ENCODE results near the gene NDUFB5. TPM values are rescaled to one million over a fixed set of nuclear protein-coding genes. Genes with fewer than 3 reads are reported as not detected.
A peak's percentile ranks its signal among the peaks of the same experiment; 100 is the strongest.
"Not testable (repeated sequence)": the region's sequence is repeated elsewhere in the genome, so short reads cannot be mapped to it uniquely, and the experiment has no call there.

The NDUFB5 gene
- total RNA-seq, 3 donors from 2014 or later, result 76.3 to 77.9 (median 77.3) TPM

DNA sequence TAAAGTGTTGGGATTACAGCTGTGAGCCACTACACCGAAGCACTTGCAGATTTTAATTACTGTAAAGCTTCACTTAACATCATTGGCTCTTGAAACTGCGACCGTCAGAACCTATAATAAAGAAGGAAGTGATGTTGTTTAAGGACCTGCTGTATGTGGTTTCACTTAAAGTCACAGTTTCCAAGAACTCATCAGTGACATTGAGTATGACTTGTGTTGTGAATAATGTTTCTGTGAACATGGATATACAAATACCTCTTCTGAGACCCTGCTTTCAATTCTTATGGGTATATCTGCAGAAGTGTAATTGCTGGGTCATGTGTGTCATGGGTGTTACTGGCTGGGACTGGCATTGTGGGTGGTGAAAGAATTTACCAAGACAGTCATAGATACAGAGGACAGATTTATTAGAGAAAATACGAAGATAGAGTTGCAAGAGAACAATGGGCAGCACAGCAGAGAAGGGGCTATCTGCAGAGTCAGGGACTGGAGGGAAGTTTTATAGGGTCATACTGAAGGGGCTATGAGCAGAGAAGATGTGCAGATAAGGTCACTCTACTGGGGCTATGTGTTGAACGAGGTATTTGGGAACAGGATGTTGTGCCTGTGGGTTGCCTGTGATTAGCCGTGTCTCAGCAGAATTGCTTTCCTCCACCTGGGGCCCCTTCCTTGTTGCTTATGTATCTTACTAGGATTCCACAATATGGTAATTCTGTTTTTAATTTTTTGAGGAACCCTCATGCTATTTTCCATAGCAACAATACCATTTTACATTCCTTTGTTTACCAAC is 4.5 kb downstream of the NDUFB5 start:
- Mint-ChIP-seq H3K4me1 (ENCODE audit: low read depth) (peaks cover 41% of the 10 kb centered on the region), H3K4me3 (peak overlapping the region; percentile 35)
- peak; percentile 53 to 65 for ATAC-seq

DNA sequence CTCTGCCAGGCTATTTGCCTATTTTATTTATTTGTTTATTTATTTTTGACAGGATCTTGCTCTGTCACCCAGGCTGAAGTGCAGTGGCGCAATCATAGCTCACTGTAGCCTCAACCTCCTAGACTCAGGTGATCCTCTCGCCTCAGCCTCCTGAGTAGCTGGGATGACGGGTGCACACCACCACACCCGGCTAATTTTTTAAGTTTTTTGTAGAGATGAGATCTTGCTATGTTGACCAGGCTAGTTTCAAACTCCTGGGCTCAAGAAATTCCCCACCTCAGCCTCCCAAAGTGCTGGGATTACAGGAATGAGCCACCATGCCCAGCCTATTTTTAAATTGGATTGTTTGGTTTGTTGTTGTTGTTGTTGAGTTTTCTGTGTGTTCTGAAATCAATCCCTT is 5.5 kb downstream of the NDUFB5 start:
- Mint-ChIP-seq H3K27me3 (ENCODE audit: low read depth) (no peaks in the 10 kb centered on the region), H3K4me1 (ENCODE audit: low read depth) (peaks cover 36% of the 10 kb centered on the region), H3K4me3 (no peak overlapping the region), H3K36me3 (ENCODE audit: insufficient read depth) (peaks cover 17% of the 10 kb centered on the region), H3K9me3 (no peaks in the 10 kb centered on the region)
- DNase-seq (no peak), ATAC-seq (no peak)

More for the DNA sequence above, 4.5 kb downstream of the NDUFB5 start:
- no peaks in the 10 kb centered on the region for H3K27me3 Mint-ChIP-seq (ENCODE audit: low read depth)
- peaks cover 17% of the 10 kb centered on the region for H3K36me3 Mint-ChIP-seq (ENCODE audit: insufficient read depth)
- no peaks in the 10 kb centered on the region for H3K9me3 Mint-ChIP-seq
- DNase-seq, result no peak

DNA sequence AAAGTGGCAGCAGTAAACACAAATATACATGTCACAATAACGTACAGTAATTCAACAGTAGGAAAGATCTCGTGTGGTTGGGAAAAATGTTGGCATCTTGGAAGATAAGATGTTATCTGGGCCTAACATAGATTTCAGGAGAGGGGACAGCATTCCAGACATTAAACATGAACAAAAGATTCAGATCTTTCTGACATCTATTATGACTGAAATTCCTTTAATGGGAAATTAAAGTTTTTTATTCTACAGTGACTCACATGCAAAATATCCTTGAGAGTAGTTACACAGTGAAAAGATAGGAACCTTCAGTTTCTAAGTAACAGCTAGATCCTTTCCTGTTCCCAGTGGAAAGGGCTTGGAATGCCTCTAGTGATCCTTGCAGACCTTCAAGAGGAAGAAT is 9.2 kb downstream of the NDUFB5 start:
- DNase-seq (no peak), ATAC-seq (no peak)
- H3K27me3 Mint-ChIP-seq (ENCODE audit: low read depth), result no peaks in the 10 kb centered on the region
- H3K4me1 Mint-ChIP-seq (ENCODE audit: low read depth), result peaks cover 15% of the 10 kb centered on the region
- no peak overlapping the region for H3K4me3 Mint-ChIP-seq
- H3K36me3 Mint-ChIP-seq (ENCODE audit: insufficient read depth), result peaks cover 18% of the 10 kb centered on the region
- H3K9me3 Mint-ChIP-seq, result no peaks in the 10 kb centered on the region

DNA sequence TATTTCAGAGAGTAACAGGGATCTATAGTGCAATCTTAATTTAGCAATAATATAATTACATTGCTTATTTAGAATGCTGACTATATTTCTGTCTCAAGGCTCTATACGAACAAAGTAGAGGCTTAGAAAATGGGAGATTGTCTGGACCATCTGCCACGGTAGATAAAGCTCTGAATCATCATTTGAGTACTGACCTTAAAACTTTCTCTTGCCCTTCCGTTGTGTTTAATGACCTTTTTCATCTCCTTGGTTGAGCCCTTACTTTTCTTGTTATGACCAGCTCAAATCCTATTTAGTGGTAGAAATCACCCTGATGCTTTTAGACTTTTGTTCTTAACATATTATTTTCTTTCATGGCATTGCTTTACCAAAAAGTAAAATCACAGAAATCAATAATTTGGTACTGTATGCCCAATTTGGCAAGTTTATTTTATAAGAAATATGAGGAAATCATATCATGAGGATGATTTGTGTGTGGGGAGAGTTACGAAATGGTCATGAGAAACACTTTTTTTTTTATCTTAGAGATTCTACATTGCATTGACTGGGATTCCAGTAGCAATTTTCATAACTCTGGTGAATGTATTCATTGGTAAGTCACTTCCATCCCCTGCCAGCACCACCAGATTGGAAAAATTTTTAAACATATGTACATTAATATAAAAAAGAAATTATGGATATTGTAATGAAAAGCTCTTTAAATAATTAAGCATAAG is 11.0 kb downstream of the NDUFB5 start:
- no peaks in the 10 kb centered on the region for H3K9me3 Mint-ChIP-seq
- H3K27me3 Mint-ChIP-seq (ENCODE audit: low read depth), result no peaks in the 10 kb centered on the region
- H3K4me1 Mint-ChIP-seq (ENCODE audit: low read depth), result peaks cover 5% of the 10 kb centered on the region
- ATAC-seq (no peak), DNase-seq (no peak)
- peaks cover 26% of the 10 kb centered on the region for H3K36me3 Mint-ChIP-seq (ENCODE audit: insufficient read depth)
- H3K4me3 Mint-ChIP-seq, result no peak overlapping the region

DNA sequence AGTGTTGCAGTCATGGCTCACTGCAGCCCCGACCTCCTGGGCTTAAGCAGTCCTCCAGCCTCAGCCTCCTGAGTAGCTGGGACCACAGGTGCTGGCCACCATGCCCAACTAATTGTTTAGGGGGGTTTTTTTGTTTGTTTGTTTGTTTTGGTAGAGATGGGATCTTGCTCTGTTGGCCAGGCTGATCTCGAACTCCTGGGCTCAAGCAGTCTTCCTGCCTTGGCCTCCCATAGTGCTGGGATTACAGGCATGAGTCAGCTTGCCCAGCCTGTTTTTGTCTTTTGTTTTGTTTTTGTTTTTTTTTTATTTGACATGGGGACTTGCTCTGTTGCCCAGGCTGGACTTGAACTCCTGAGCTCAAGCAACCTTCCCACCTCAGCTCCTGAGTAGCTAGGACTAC is 17.4 kb downstream of the NDUFB5 start:
- H3K4me1 Mint-ChIP-seq (ENCODE audit: low read depth), result no peaks in the 10 kb centered on the region
- peaks cover 43% of the 10 kb centered on the region for H3K36me3 Mint-ChIP-seq (ENCODE audit: insufficient read depth)
- no peaks in the 10 kb centered on the region for H3K27me3 Mint-ChIP-seq (ENCODE audit: low read depth)
- ATAC-seq, result no peak
- H3K4me3 Mint-ChIP-seq, result no peak overlapping the region
- DNase-seq, result no peak
- no peaks in the 10 kb centered on the region for H3K9me3 Mint-ChIP-seq

DNA sequence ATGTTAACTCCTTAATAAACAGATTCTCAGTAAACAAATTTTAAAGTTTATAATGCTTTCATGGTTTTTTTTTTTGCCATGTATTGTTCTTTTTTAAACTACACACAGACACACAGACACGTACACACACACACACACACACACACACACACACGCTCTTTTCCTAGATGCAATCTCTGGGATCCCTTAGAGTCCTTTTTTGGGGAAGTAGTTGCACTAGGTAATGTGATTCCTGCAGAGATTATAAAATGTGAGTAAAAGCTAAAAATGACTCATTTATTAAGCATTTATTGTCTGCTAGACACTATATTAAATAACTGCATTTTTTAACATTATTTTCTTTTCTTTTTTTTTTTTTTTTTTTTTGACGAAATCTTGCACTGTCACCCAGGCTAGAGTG is 19.9 kb downstream of the NDUFB5 start:
- Mint-ChIP-seq H3K9me3 (no peaks in the 10 kb centered on the region), H3K36me3 (ENCODE audit: insufficient read depth) (peaks cover 37% of the 10 kb centered on the region), H3K27me3 (ENCODE audit: low read depth) (no peaks in the 10 kb centered on the region), H3K4me3 (no peak overlapping the region), H3K4me1 (ENCODE audit: low read depth) (no peaks in the 10 kb centered on the region)
- ATAC-seq (no peak), DNase-seq (no peak)

DNA sequence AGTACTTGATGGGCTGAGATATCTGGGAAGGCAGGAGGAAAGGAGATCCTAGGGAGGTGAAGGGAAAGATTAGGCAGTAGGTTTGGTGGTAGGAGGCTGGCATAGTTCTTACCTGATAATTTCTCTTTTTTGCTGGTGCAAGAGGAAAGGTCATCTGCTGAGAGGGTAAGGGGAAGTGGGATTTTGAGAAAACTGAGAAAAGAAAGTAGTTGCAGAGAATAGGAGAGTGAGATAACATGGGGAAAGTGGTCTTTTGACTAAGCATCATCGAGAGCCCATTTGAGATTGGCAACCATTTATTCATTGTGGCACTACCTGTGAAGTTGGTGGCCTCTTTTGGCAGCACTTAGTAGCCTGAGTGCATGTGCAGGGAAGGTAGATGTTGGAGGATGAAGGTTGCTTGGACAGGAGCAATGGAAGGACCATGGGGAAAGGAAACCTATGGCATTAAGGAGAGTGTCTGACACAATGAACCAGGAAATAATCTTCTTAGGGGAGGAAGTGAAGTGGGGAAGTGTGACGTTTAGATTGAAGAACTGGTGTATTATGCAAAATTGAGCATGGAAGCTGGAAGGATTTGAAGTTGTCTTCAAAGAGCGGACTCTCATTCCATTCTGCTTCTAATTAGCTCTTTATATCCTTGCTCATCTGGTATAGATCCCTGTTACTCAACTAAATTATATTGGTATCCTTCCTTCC is 26.3 kb downstream of the NDUFB5 start:
- DNase-seq (no peak), ATAC-seq (no peak)
- Mint-ChIP-seq H3K36me3 (ENCODE audit: insufficient read depth) (peaks cover 5% of the 10 kb centered on the region), H3K4me3 (no peak overlapping the region), H3K4me1 (ENCODE audit: low read depth) (no peaks in the 10 kb centered on the region), H3K9me3 (no peaks in the 10 kb centered on the region), H3K27me3 (ENCODE audit: low read depth) (no peaks in the 10 kb centered on the region)

DNA sequence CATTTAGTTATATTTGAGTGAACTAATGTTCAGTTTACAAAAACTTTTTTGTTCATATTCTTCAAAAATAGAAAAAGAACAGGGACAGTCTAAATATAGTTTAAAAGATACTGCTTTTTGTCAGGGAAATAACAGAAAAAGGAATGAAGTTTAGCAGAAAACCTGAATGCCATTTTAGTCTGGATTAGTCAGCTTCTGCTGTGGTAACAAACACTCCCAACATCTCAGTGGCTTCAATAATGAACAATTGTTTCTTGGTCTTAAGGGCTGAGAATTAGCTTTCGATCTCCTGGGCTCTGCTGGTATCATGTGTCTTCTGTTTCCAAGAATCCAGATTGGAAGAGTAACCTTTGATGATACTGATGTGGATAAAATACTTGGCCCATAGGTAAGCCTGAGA is 35.9 kb downstream of the NDUFB5 start:
- Mint-ChIP-seq H3K36me3 (ENCODE audit: insufficient read depth) (peaks cover 1% of the 10 kb centered on the region), H3K4me3 (no peak overlapping the region), H3K27me3 (ENCODE audit: low read depth) (no peaks in the 10 kb centered on the region), H3K9me3 (peaks cover 3% of the 10 kb centered on the region), H3K4me1 (ENCODE audit: low read depth) (no peaks in the 10 kb centered on the region)
- ATAC-seq (no peak), DNase-seq (no peak)

DNA sequence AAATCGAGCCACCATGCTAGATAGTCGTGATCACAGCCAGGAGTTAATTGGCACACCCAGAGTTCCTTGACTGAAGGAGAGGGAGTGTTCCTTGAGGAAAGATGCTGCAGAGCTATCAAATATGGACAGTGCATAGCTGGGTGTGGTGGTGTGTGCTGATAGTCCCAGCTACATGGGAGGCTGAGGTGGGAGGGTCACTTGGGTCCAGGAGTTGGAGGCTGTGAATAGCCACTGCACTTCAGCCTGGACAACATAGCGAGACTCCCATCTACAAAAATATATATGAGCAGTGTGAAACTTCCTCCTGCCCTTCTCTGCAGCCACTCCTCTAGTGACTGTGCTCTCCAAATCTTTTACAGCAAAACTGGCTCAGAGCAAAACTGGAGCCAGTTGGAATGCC is 38.3 kb downstream of the NDUFB5 start:
- no peaks in the 10 kb centered on the region for H3K27me3 Mint-ChIP-seq (ENCODE audit: low read depth)
- no peak for ATAC-seq
- H3K9me3 Mint-ChIP-seq, result peaks cover 3% of the 10 kb centered on the region
- H3K4me3 Mint-ChIP-seq, result no peak overlapping the region
- DNase-seq, result no peak
- peaks cover 1% of the 10 kb centered on the region for H3K36me3 Mint-ChIP-seq (ENCODE audit: insufficient read depth)
- H3K4me1 Mint-ChIP-seq (ENCODE audit: low read depth), result no peaks in the 10 kb centered on the region

DNA sequence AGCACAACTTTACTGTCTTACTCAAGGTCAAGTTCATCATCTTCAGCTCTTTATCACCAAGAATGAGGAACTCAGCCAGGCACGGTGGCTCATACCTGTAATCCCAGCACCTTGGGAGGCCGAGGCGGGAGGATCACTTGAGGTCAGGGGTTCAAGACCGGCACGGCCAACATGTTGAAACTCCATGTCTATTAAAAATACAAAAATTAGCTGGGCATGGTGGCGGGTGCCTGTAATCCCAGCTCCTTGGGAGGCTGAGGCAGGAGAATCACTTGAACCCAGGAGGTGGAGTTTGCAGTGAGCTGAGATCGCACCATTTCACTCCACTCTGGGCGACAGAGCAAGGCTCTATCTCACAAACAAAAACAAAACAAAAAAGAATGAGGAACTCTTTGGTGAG is 39.2 kb downstream of the NDUFB5 start:
- H3K36me3 Mint-ChIP-seq (ENCODE audit: insufficient read depth); H3K27me3 Mint-ChIP-seq (ENCODE audit: low read depth): not testable (repeated sequence)

DNA sequence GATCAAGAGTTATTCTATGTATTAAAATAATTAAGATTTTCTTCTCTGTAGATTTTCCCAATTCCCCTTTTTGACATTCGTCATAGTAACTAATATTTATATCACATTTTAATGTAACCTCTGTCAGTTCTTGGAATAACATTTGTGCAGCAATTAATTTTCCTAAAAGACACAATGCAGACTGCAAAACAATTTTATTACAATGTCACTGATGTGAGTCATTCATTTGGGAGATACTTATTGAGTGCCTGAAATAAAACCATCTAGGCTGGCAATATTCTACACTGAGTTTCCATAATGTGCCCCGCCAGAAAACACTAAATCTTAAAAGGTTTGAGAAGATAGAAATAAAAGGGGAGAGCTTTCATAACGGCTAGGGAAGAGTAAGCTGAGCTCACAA is 41.6 kb downstream of the NDUFB5 start:
- H3K9me3 Mint-ChIP-seq, result no peaks in the 10 kb centered on the region
- no peak for DNase-seq
- no peak for ATAC-seq
- H3K36me3 Mint-ChIP-seq (ENCODE audit: insufficient read depth), result no peaks in the 10 kb centered on the region
- H3K4me3 Mint-ChIP-seq, result no peak overlapping the region
- no peaks in the 10 kb centered on the region for H3K4me1 Mint-ChIP-seq (ENCODE audit: low read depth)
- no peaks in the 10 kb centered on the region for H3K27me3 Mint-ChIP-seq (ENCODE audit: low read depth)

More for the DNA sequence above, 39.2 kb downstream of the NDUFB5 start:
- ATAC-seq; DNase-seq; H3K4me3 Mint-ChIP-seq; H3K9me3 Mint-ChIP-seq; H3K4me1 Mint-ChIP-seq (ENCODE audit: low read depth): not testable (repeated sequence)

DNA sequence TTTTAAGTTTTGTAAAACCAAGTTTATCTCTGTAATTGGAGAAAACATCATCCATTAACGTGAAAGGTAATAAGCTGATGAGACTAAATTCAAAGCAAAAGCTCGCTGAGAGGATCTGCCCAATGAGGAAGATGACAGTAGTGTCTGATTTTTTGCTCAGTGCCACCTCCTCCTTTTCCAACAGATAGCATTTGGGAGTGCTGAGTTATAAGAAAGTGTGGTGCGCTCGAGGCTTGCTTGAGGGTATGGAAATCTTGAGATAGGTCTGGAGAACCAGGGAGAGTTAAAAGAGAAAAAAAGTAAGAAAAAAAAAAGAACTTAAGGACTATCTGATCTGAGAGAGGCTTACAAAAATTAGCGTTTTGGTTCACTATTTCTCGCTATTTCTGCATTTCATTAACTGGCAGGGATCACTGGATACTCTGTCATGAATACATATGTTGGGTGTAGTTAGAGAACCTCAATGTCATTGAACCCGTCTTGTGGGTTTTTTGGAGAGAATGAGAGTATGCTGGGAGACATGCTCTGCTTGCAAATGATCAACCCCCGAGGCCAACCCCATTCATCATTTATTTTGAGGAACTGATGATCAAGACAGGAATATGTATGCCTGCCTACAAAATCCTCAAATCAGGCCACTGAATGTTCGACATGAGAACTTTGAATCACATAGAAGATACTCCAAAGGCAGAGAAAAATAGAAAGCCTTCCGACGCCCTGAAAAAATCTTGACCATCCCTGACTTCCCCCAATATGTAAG is 47.3 kb downstream of the NDUFB5 start:
- no peaks in the 10 kb centered on the region for H3K9me3 Mint-ChIP-seq

DNA sequence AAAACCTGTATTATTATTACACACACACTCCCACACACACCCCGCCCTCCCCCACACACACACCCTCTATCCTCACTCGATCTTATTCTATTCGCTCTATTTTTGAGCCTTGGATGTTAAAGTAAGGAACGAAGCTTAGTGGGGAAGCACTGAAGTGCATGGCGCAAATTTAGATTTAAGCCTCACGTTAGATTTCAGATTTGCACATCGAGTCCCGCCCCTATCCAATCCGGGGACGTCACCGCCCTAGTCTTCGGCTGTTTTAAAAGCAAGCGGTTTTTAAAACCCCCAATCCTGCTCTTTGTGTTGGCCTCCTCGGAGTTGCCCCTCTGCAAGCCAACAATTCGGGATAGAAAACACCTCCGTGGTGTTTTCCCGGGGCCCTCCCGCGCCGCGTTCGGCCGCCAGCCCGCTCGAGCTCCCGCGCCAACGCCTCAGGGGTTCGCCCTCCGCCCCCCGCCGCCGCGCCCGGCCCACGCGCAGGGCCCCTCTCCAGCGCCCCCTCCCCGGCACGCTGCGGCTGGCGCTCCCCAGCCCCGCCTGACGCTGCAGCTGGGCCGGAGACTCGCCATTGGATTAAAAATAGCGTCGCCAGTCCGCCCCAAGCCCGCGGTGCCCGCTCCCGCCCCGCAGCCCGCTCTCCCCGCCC is 48.0 kb downstream of the NDUFB5 start, which contains the start of gene USP13:
Gene USP13, plus strand, starts transcription at position 594 of the 649 bp plus-strand sequence. CDS start 186 bp downstream, outside the sequence.
- DNase-seq, result peak; percentile 43
- ATAC-seq, result peak; percentile 54 to 73
- Mint-ChIP-seq H3K4me3 (peak within 1 kb of the TSS; percentile 92), H3K36me3 (ENCODE audit: insufficient read depth) (peaks cover 7% of the 10 kb centered on the region), H3K4me1 (ENCODE audit: low read depth) (peaks cover 24% of the 10 kb centered on the region), H3K9me3 (no peaks in the 10 kb centered on the region), H3K27me3 (ENCODE audit: low read depth) (no peaks in the 10 kb centered on the region)

More for the DNA sequence above, 47.3 kb downstream of the NDUFB5 start:
- no peak for ATAC-seq
- Mint-ChIP-seq H3K4me1 (ENCODE audit: low read depth) (peaks cover 24% of the 10 kb centered on the region), H3K4me3 (peak overlapping the region; percentile 80), H3K36me3 (ENCODE audit: insufficient read depth) (peaks cover 7% of the 10 kb centered on the region), H3K27me3 (ENCODE audit: low read depth) (no peaks in the 10 kb centered on the region)
- no peak for DNase-seq
